Measurements from ENCODE around the gene KRTAP10-11. TPM values are rescaled to one million over a fixed set of nuclear protein-coding genes. Genes with fewer than 3 reads are reported as not detected.
"Not testable (repeated sequence)": the region's sequence is repeated elsewhere in the genome, so short reads cannot be mapped to it uniquely, and the experiment has no call there.

The KRTAP10-11 gene, protein sequence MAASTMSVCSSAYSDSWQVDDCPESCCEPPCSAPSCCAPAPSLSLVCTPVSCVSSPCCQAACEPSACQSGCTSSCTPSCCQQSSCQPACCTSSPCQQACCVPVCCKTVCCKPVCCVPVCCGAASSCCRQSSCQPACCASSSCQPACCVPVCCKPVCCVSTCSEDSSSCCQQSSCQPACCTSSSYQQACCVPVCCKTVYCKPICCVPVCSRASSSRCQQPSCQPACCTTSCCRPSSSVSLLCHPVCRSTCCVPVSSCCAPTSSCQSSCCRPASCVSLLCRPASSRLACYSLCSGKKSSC
- total RNA-seq: not detected
- not detected for polyA plus RNA-seq
- long read RNA-seq, donor 1: 0 reads
- long read RNA-seq, donor 2: 0 reads
- long read RNA-seq, donor 3: 0 reads

DNA sequence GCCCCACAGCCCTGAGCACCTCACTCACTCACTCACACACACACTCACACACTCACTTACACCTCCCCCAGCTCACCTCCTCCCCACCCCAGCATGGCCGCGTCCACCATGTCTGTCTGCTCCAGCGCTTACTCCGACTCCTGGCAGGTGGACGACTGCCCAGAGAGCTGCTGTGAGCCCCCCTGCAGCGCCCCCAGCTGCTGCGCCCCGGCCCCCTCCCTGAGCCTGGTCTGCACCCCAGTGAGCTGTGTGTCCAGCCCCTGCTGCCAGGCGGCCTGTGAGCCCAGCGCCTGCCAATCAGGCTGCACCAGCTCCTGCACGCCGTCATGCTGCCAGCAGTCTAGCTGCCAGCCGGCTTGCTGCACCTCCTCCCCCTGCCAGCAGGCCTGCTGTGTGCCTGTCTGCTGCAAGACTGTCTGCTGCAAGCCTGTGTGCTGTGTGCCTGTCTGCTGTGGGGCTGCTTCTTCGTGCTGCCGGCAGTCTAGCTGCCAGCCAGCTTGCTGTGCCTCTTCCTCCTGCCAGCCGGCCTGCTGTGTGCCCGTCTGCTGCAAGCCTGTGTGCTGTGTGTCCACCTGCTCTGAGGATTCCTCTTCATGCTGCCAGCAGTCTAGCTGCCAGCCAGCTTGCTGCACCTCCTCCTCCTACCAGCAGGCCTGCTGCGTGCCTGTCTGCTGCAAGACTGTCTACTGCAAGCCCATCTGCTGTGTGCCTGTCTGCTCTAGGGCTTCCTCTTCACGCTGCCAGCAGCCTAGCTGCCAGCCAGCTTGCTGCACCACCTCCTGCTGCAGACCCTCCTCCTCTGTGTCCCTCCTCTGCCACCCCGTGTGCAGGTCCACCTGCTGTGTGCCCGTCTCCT is at the start of gene KRTAP10-11:
Gene KRTAP10-11 (plus strand): TSS at position 49 of the 856 bp plus-strand sequence. CDS start 45 bp downstream, at position 94.
- H3K36me3 ChIP-seq; H3K4me1 ChIP-seq (ENCODE audit: insufficient read depth); H3K9me3 ChIP-seq; H3K27me3 ChIP-seq; DNase-seq; intact Hi-C loops (cut with DNase I); H3K4me3 ChIP-seq; H3K27ac ChIP-seq: not testable (repeated sequence)
- WGBS, 3 donors: 70 to 80% (median 70%) methylated on average over 19 to 21 of the region's 21 CpGs

DNA sequence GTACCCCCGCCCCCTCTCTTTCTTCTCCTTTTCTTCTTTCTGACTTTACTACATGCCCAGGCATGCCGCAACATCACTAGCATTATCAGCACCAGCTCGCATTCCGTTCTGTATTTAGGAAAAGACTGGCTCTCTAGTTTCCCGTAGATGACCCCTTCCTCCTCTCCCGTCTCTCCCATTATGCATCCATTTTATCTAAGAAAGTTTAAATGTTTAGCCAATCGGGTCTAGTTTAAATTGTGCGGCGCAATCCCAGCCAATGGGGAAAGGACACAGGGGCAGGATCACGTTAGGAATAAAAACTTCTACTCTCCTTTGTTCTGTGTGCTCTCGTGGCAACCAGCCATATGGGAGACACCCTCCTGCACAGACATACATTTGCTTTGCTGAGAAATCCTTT is 48.2 kb upstream of the KRTAP10-11 start:
- no peaks in the 10 kb centered on the region for H3K27me3 ChIP-seq
- WGBS, 3 donors: 74 to 78% (median 76%) methylated on average over 11 of the region's 11 CpGs
- intact Hi-C loops (cut with DNase I): no loop called here

DNA sequence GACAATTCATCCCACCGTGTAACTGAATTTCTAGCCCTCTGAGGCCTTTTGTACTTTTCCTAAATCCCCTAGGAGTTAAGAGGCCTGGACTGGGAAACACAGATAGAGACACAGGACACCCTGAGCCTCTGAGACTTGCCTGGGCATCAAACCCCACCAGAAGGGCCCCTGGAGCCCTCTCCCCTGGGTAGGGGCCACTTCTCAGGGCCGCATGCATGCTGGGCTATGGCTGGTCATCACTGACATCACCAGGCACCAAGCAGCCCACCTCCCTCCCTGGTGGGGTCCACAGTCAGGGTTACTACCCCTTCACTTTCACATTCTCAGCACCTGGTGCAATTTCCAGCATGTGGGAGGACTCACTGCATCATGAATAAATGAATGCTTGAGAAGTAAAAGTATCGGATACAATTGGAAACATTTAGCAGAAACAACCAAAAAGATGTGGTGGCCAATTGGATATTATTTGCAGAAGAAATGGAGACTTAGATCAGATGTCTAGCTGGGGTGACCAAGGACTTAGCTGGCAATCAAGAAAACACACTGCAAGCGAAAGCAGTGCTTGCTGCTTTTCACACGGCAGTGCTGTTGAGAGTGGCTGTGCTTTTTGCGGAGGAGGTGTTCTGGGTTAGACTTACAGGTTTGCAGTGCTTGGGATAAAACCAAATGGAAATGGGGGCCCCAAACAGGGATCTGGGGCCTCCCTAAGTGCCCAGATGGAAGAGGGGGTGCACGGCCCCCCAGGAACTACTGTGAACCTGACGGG is 46.8 kb upstream of the KRTAP10-11 start:
- no peaks in the 10 kb centered on the region for H3K9me3 ChIP-seq
- H3K4me1 ChIP-seq (ENCODE audit: insufficient read depth): no peaks in the 10 kb centered on the region
- no peaks in the 10 kb centered on the region for H3K27me3 ChIP-seq
- WGBS, 3 donors: 69 to 81% (median 74%) methylated on average over 8 of the region's 8 CpGs
- intact Hi-C loops (cut with DNase I): no loop called here
- TF ChIP-seq, protein P1, sequence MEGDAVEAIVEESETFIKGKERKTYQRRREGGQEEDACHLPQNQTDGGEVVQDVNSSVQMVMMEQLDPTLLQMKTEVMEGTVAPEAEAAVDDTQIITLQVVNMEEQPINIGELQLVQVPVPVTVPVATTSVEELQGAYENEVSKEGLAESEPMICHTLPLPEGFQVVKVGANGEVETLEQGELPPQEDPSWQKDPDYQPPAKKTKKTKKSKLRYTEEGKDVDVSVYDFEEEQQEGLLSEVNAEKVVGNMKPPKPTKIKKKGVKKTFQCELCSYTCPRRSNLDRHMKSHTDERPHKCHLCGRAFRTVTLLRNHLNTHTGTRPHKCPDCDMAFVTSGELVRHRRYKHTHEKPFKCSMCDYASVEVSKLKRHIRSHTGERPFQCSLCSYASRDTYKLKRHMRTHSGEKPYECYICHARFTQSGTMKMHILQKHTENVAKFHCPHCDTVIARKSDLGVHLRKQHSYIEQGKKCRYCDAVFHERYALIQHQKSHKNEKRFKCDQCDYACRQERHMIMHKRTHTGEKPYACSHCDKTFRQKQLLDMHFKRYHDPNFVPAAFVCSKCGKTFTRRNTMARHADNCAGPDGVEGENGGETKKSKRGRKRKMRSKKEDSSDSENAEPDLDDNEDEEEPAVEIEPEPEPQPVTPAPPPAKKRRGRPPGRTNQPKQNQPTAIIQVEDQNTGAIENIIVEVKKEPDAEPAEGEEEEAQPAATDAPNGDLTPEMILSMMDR (IDR thresholded peaks at IDR 0.05): no peak
- TF ChIP-seq POLR2A (IDR thresholded peaks at IDR 0.05): no peak
- no peak for TF ChIP-seq EP300 (IDR thresholded peaks at IDR 0.05)
- H3K27ac ChIP-seq: no peak overlapping the region
- H3K36me3 ChIP-seq: no peaks in the 10 kb centered on the region
- no peak for DNase-seq
- no peak overlapping the region for H3K4me3 ChIP-seq

More for the DNA sequence above, 48.2 kb upstream of the KRTAP10-11 start:
- TF ChIP-seq POLR2A (IDR thresholded peaks at IDR 0.05): no peak
- no peak for TF ChIP-seq EP300 (IDR thresholded peaks at IDR 0.05)
- TF ChIP-seq, protein P1 (IDR thresholded peaks at IDR 0.05): no peak
- no peaks in the 10 kb centered on the region for H3K9me3 ChIP-seq
- H3K36me3 ChIP-seq: no peaks in the 10 kb centered on the region
- no peak overlapping the region for H3K4me3 ChIP-seq
- H3K4me1 ChIP-seq (ENCODE audit: insufficient read depth): no peaks in the 10 kb centered on the region
- H3K27ac ChIP-seq: no peak overlapping the region
- no peak for DNase-seq

DNA sequence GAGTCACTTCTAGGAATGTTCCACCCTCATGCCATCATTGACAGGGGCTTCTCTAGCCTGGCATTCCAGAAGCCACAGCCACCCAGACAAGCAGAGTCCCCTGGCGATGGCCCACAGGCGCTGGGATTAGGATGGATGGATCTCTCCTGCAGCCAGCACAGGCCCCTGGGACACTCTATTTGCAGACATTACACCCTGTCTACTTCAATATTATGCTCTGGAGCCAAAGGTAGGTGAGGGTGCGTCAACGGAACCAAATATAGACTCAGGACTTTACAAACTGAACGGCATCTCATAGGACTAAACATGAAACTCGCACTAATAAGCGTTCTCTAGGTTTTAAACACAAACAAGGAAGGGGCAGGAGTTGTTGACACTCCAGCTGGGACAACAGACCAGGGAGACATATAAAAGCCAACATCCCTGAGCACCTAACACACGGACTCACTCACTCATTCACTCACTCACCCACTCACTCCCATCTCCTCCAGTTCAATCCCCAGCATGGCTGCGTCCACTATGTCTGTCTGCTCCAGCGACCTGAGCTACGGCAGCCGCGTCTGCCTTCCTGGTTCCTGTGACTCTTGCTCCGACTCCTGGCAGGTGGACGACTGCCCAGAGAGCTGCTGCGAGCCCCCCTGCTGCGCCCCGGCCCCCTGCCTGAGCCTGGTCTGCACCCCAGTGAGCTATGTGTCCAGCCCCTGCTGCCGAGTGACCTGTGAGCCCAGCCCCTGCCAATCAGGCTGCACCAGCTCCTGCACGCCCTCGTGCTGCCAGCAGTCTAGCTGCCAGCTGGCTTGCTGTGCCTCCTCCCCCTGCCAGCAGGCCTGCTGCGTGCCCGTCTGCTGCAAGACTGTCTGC is 45.9 kb upstream of the KRTAP10-11 start, which contains the start of gene KRTAP10-7:
Gene KRTAP10-7 (plus strand): TSS at position 480 of the 861 bp plus-strand sequence. CDS start 25 bp downstream, at position 505.
- DNase-seq, H3K27me3 ChIP-seq: not testable (repeated sequence)

DNA sequence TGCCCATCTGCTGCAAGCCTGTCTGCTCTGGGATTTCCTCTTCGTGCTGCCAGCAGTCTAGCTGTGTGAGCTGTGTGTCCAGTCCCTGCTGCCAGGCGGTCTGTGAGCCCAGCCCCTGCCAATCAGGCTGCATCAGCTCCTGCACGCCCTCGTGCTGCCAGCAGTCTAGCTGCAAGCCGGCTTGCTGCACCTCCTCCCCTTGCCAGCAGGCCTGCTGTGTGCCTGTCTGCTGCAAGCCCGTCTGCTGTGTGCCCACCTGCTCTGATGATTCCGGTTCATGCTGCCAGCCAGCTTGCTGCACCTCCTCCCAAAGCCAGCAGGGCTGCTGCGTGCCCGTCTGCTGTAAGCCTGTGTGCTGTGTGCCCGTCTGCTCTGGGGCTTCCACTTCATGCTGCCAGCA is 45.1 kb upstream of the KRTAP10-11 start:
- H3K9me3 ChIP-seq; H3K36me3 ChIP-seq; DNase-seq; H3K27me3 ChIP-seq; H3K27ac ChIP-seq; H3K4me3 ChIP-seq; intact Hi-C loops (cut with DNase I); H3K4me1 ChIP-seq (ENCODE audit: insufficient read depth): not testable (repeated sequence)
- WGBS, 3 donors: 63 to 75% (median 71%) methylated on average over 8 to 10 of the region's 10 CpGs

More for the DNA sequence above, 45.9 kb upstream of the KRTAP10-11 start, which contains the start of gene KRTAP10-7:
- intact Hi-C loops (cut with DNase I); H3K27ac ChIP-seq; H3K9me3 ChIP-seq; H3K36me3 ChIP-seq; H3K4me3 ChIP-seq; H3K4me1 ChIP-seq (ENCODE audit: insufficient read depth): not testable (repeated sequence)
- 60 to 72% (median 64%) methylated on average over 23 of the region's 23 CpGs for WGBS, 3 donors
